Vagina (tissue), 2 donors: Measurements from ENCODE around the gene MAST4.

Experiments
- POLR2A ChIP-seq, 2 donors: fragments of 450-650 bp; IDR thresholded peaks; one replicate each; pipeline ENCODE4 v1.6.1; 2017; ENCODE audit warnings: antibody characterized with exemption in 2 of 2, mild to moderate bottlenecking in 2 of 2, moderate library complexity in 2 of 2
- POLR2AphosphoS5 ChIP-seq, 2 donors: sonication (generic); formaldehyde crosslinking; IDR thresholded peaks; one replicate each; pipeline ENCODE4 v1.9.0; 2017; ENCODE audit warnings: antibody characterized with exemption in 2 of 2, mild to moderate bottlenecking in 2 of 2, low read depth in 1 of 2; ENCODE audit not compliant: insufficient read depth in 1 of 2
- TF ChIP-seq, protein P1 (sequence below), 3 experiments: fragments of 450-650 bp in 2 of 3; fragments of 200-600 bp in 1 of 3; sonication (generic) in 1 of 3; IDR thresholded peaks; one replicate each; pipeline ENCODE4 v1.5.1; 2017 to 2019; ENCODE audit warnings: antibody characterized with exemption in 3 of 3, mild to moderate bottlenecking in 2 of 3, moderate library complexity in 2 of 3

DNA sequence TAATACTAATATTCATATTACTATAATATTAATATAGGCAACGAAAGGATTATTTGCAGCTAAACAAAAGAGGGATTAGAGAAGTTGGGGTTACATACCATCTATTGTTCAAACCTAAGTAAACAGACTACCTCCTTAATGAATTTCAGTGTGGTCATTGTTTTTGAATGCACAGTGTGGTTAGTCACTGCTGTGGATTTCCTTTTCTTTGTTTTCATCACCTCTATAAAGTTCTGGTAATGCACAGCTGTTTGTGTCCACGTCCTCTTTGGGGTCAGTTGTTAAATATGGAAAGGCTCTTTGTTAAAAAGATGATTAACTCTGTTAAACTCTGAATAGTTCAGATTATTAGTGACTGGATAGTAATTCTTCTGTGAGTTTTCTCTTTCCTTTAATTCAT, 233.6 kb downstream of the MAST4 start:
- TF ChIP-seq, protein P1, sequence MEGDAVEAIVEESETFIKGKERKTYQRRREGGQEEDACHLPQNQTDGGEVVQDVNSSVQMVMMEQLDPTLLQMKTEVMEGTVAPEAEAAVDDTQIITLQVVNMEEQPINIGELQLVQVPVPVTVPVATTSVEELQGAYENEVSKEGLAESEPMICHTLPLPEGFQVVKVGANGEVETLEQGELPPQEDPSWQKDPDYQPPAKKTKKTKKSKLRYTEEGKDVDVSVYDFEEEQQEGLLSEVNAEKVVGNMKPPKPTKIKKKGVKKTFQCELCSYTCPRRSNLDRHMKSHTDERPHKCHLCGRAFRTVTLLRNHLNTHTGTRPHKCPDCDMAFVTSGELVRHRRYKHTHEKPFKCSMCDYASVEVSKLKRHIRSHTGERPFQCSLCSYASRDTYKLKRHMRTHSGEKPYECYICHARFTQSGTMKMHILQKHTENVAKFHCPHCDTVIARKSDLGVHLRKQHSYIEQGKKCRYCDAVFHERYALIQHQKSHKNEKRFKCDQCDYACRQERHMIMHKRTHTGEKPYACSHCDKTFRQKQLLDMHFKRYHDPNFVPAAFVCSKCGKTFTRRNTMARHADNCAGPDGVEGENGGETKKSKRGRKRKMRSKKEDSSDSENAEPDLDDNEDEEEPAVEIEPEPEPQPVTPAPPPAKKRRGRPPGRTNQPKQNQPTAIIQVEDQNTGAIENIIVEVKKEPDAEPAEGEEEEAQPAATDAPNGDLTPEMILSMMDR (IDR thresholded peaks at IDR 0.05): no peak
- TF ChIP-seq POLR2AphosphoS5 (IDR thresholded peaks at IDR 0.05; ENCODE audit: insufficient read depth in 1 of 2, low read depth in 1 of 2) (no peak), POLR2A (IDR thresholded peaks at IDR 0.05) (no peak)
